Gastrocnemius medialis (tissue), 4 donors: Measurements from ENCODE around the gene WNT3A.

Source experiments
- CTCF ChIP-seq, 5 experiments: fragments of 450-650 bp in 3 of 5; fragments of 200-600 bp in 2 of 5; sonication (generic) in 2 of 5; IDR thresholded peaks in 4 of 5; conservative IDR thresholded peaks in 1 of 5; 1 replicate in 4 of 5; 2 replicates in 1 of 5; pipeline ENCODE4 v1.5.1; 2016 to 2019; ENCODE audit warnings: antibody characterized with exemption in 5 of 5, mild to moderate bottlenecking in 3 of 5, moderate library complexity in 3 of 5
- POLR2A ChIP-seq, 2 donors: fragments of 450-650 bp; IDR thresholded peaks; one replicate each; pipeline ENCODE4 v1.6.1; 2017; ENCODE audit warnings: antibody characterized with exemption in 2 of 2, mild to moderate bottlenecking in 2 of 2, moderate library complexity in 2 of 2

GRCh38 chr1:228105996-228106799, 99.4 kb downstream of the WNT3A start:
- no peak for TF ChIP-seq CTCF (IDR thresholded peaks at IDR 0.05 in 4 of 5, conservative IDR thresholded peaks at IDR 0.05 in 1 of 5)
- TF ChIP-seq POLR2A (IDR thresholded peaks at IDR 0.05): no peak
